BLaER1 treated with 17β-estradiol and CSF1 and Interleukin-3, amounts not matched to agents 10 nM and 100 nM (cell line): ENCODE results near the gene THEMIS.

Experiments used
- H3K27ac ChIP-seq, 11 experiments: shearing (Covaris generic); formaldehyde crosslinking; 2 replicates each; pipeline ENCODE4 v1.8.1; 2022
- H3K27me3 ChIP-seq, 11 experiments: shearing (Covaris generic); formaldehyde crosslinking; 2 replicates each; pipeline ENCODE4 v1.8.1; 2022
- H3K36me3 ChIP-seq, 11 experiments: shearing (Covaris generic); formaldehyde crosslinking; 2 replicates each; pipeline ENCODE4 v1.8.1; 2022
- H3K4me1 ChIP-seq, 10 experiments: shearing (Covaris generic); formaldehyde crosslinking; 2 replicates each; pipeline ENCODE4 v1.8.1; 2022
- H3K4me2 ChIP-seq, 11 experiments: shearing (Covaris generic); formaldehyde crosslinking; 2 replicates each; pipeline ENCODE4 v1.8.1; 2022
- H3K4me3 ChIP-seq, 10 experiments: shearing (Covaris generic); formaldehyde crosslinking; 2 replicates each; pipeline ENCODE4 v1.8.1; 2022
- H3K9ac ChIP-seq, 11 experiments: shearing (Covaris generic); formaldehyde crosslinking; 2 replicates each; pipeline ENCODE4 v1.8.1; 2022
- H3K9me3 ChIP-seq, 11 experiments: shearing (Covaris generic); formaldehyde crosslinking; replicated peaks in 1 of 11; 2 replicates each; pipeline ENCODE4 v1.8.1; 2022
- H4K20me1 ChIP-seq, 11 experiments: shearing (Covaris generic); formaldehyde crosslinking; 2 replicates each; pipeline ENCODE4 v1.8.1; 2022
- Cebpa-rat ChIP-seq, 11 experiments: shearing (Covaris generic); IDR thresholded peaks; 2 replicates each; pipeline ENCODE4 v1.8.1; 2022

The THEMIS gene

DNA sequence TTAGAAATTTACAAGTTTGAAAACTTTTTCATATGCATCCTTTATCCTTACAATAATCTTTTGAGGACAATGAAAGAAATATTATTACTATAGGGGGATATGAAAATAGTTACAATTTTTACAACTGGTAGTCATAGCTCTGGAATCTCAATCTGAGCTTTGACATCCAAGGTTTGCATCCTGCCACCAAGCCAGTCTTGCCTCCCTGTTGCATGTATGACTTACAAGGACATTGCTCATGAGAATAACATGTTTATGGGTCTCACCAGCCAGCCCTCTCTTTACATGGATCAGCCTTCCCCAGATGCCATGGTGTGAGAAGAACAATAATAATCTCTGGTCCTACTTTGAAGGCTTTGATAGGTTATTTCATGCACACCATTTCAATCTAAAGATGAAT is 67.5 kb downstream of the THEMIS start:
- H3K4me2 ChIP-seq = no peak overlapping the region
- TF ChIP-seq Cebpa-rat (IDR thresholded peaks at IDR 0.05) = no peak
- no peak overlapping the region for H3K9ac ChIP-seq
- H3K4me1 ChIP-seq = no peaks in the 10 kb centered on the region
- no peaks in the 10 kb centered on the region for H4K20me1 ChIP-seq
- H3K4me3 ChIP-seq = no peak overlapping the region
- no peaks in the 10 kb centered on the region for H3K9me3 ChIP-seq
- H3K27ac ChIP-seq = no peak overlapping the region
- no peaks in the 10 kb centered on the region for H3K27me3 ChIP-seq
- H3K36me3 ChIP-seq = no peaks in the 10 kb centered on the region

DNA sequence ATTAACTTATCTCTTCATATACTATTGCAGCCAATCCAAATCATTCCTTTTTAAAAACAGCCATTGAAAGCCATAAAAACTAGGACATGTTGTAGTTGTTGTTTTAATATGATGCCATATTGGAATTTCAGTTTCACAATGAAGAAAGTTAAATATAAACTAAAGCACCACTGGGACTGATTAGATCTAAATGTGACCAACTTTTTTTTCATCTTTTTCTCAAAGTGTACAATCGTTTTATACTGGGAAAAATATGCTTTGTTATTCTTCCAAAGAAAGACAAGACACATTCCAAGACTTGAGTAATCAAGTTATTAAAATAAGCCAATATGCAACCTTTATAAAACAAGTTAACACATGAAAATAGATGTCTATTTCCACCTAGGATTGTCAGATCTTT is 68.5 kb downstream of the THEMIS start:
- no peaks in the 10 kb centered on the region for H3K4me1 ChIP-seq
- TF ChIP-seq Cebpa-rat (IDR thresholded peaks at IDR 0.05) = no peak
- H3K4me3 ChIP-seq = no peak overlapping the region
- no peak overlapping the region for H3K4me2 ChIP-seq
- no peaks in the 10 kb centered on the region for H3K9me3 ChIP-seq
- H4K20me1 ChIP-seq = no peaks in the 10 kb centered on the region
- H3K9ac ChIP-seq = no peak overlapping the region
- no peaks in the 10 kb centered on the region for H3K27me3 ChIP-seq
- no peaks in the 10 kb centered on the region for H3K36me3 ChIP-seq
- no peak overlapping the region for H3K27ac ChIP-seq

DNA sequence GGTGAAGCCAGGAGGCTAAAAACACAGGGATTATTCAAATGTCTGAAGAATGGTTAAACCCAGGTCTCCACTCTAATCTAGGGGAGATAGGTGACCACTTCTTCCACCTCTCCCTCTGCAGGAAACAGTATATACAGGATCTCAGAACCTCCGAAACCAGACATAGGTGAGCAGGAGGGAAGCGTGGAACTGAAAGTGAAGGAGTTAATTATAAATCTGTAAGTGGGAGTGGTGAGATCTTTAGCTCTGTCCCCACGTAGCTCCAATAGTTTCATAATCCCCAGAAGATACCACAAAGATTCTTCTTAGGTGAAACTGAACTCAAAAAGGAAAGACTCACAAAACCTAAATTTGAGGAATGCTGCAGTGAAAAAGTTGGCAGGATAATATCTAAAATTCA is 76.8 kb downstream of the THEMIS start:
- Histone ChIP-seq H3K9me3 (no peaks in the 10 kb centered on the region), H3K9ac (no peak overlapping the region), H3K4me2 (no peak overlapping the region), H4K20me1 (no peaks in the 10 kb centered on the region), H3K4me1 (no peaks in the 10 kb centered on the region), H3K36me3 (no peaks in the 10 kb centered on the region), H3K27ac (no peak overlapping the region), H3K4me3 (no peak overlapping the region), H3K27me3 (no peaks in the 10 kb centered on the region)
- no peak for TF ChIP-seq Cebpa-rat (IDR thresholded peaks at IDR 0.05)

DNA sequence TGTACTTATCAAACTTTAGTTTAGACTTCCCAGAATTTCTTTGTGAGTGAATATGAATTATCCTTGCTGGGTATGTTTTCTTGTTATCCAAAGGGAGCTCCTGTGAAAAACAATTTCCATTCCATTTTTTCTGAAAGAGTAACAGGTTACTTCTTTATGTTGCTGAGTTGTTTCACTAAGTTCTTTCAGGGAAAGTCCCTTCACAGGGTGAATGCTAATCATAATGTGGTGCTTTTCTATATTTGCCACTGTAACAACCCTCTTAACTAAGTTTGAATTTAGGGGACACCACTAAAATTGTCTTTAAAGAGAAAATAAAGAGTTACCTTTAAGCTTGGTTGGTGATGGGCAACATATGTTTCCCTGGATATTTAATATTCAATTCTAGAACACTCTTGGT is 79.4 kb downstream of the THEMIS start:
- H3K9me3 ChIP-seq = no peaks in the 10 kb centered on the region
- no peaks in the 10 kb centered on the region for H3K36me3 ChIP-seq
- H3K27me3 ChIP-seq = no peaks in the 10 kb centered on the region
- H3K9ac ChIP-seq = no peak overlapping the region
- H3K4me3 ChIP-seq = no peak overlapping the region
- H3K27ac ChIP-seq = no peak overlapping the region
- no peak for TF ChIP-seq Cebpa-rat (IDR thresholded peaks at IDR 0.05)
- no peaks in the 10 kb centered on the region for H4K20me1 ChIP-seq
- H3K4me1 ChIP-seq = no peaks in the 10 kb centered on the region
- H3K4me2 ChIP-seq = no peak overlapping the region

DNA sequence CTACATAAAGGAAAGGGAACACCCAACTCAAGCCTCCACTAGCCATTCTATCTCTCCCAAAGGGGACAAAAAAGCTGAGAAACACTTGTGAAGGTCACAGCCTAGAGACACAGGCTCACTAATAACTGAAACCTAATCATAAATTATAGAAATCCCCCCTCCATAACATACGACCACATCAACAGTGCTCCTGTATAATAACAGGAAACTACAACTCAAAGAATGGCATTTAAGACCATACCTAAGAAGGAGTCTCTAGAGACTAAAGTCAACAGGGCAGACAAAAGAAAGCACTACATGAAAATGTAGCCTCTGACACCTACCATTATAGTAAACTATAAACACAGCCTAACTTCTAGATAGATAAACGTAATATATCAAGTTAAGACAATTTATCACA is 82.7 kb downstream of the THEMIS start:
- no peaks in the 10 kb centered on the region for H4K20me1 ChIP-seq
- TF ChIP-seq Cebpa-rat (IDR thresholded peaks at IDR 0.05) = no peak
- no peak overlapping the region for H3K9ac ChIP-seq
- no peaks in the 10 kb centered on the region for H3K27me3 ChIP-seq
- no peak overlapping the region for H3K27ac ChIP-seq
- no peak overlapping the region for H3K4me3 ChIP-seq
- no peaks in the 10 kb centered on the region for H3K9me3 ChIP-seq
- no peaks in the 10 kb centered on the region for H3K36me3 ChIP-seq
- no peak overlapping the region for H3K4me2 ChIP-seq
- H3K4me1 ChIP-seq = no peaks in the 10 kb centered on the region

DNA sequence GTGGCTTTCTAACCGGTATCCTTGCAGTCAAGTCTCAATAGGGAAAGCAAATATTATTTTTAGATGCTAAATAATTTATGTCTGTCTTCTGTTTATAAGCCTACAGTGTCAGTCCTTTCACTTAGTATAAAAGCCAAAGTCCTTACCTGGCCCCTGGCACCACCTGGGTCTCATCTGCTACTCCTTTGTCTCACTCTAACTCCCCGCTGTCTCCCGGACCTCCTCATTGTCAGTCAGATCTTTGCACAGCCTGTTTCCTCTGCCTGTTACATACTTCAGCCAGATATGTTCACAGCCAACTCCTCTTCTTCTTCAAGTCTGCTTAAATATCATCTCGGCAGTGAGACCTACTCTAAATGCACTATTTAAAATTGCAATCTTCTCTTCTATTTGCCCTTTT is 84.2 kb downstream of the THEMIS start:
- no peak for TF ChIP-seq Cebpa-rat (IDR thresholded peaks at IDR 0.05)
- Histone ChIP-seq H3K36me3 (no peaks in the 10 kb centered on the region), H4K20me1 (no peaks in the 10 kb centered on the region), H3K4me2 (no peak overlapping the region), H3K27ac (no peak overlapping the region), H3K4me1 (no peaks in the 10 kb centered on the region), H3K9ac (no peak overlapping the region), H3K4me3 (no peak overlapping the region), H3K9me3 (no peaks in the 10 kb centered on the region), H3K27me3 (no peaks in the 10 kb centered on the region)

DNA sequence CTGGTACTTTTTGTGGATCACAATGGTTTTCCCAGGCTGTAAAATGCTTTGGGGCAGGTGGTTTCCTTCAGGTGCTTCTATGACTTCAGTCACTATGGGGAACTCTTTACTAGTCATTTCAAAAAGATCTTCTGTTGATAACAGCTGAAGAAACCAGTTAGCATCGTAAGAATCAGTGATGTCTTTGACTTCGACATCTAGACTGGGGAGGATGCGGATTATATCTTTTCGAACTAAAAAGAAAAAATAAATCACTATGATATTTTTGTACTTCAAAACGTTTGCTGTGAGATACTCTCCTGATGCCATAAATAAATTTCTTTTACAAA is 87.2 kb downstream of the THEMIS start:
- no peak for TF ChIP-seq Cebpa-rat (IDR thresholded peaks at IDR 0.05)

DNA sequence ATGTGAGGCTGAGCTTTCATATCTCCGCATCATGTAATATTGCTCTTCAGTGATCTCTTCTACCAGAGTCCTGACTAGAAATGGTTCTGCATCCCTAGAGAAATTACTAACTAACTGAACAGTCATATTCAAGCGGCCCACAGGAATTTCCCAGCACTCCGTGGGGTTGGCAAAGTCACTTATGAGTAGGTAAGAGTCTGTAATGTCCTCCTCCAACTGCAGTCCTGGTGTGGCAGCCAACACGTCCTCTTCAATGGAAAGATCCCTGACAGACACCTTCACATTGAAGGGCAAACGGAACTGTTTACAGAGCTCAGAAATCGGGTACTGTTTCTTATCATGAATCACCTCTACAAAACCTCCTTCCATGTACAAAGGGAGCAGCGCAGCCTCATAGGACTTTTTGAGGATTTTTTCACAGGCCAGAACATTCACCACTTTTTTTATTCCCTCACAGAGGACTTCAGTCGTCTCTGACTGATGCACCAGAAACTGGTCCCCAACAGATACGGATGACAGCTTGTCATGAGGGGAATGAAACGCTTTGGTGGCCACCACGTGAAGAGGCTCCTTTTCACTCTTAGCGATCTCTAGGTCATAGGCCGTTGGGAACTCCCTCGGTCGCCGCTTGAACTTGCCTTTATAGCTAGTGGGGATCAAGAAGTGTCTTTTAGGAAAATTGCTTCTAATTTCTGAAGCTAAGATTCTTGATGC is 87.7 kb downstream of the THEMIS start:
- Histone ChIP-seq H3K9ac (no peak overlapping the region), H3K27ac (no peak overlapping the region), H3K9me3 (no peaks in the 10 kb centered on the region), H3K4me2 (no peak overlapping the region), H3K4me3 (no peak overlapping the region), H3K36me3 (no peaks in the 10 kb centered on the region), H3K27me3 (no peaks in the 10 kb centered on the region), H3K4me1 (no peaks in the 10 kb centered on the region), H4K20me1 (no peaks in the 10 kb centered on the region)
- no peak for TF ChIP-seq Cebpa-rat (IDR thresholded peaks at IDR 0.05)

More for the DNA sequence above, 87.2 kb downstream of the THEMIS start:
- Histone ChIP-seq H3K9me3 (no peaks in the 10 kb centered on the region), H3K9ac (no peak overlapping the region), H4K20me1 (no peaks in the 10 kb centered on the region), H3K27me3 (no peaks in the 10 kb centered on the region), H3K36me3 (no peaks in the 10 kb centered on the region), H3K4me1 (no peaks in the 10 kb centered on the region), H3K4me3 (no peak overlapping the region), H3K27ac (no peak overlapping the region), H3K4me2 (no peak overlapping the region)

DNA sequence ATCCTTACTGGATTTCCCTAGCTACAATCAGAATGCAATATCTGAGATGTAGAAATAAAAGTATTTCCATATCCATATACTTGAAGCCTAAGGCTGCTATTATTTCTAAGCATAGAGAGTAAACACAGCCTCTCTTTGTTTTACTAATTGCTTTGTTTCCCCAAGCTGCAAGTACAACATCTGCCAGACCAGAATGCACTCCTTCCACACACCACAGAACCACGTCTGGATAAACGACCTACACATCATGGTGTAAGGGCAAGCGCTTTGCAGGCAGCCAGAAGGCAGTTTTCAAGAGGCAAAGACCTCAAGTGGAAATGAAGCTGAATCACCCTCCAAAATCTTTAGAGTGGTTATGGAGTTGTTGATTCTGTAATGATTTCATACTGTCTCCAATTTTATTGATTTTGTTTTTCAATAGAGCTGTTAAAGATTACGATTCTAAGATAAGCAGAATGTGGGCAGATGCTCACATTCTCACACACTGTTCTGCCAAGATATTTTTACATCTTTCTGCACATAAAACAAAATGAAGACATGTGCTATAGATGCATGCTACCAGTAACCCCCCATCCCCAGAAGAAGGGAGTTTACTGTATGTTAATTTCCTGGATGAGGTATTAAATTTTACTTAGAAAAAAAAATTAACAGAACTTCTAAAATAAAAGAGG is 88.8 kb downstream of the THEMIS start:
- Histone ChIP-seq H3K27ac (no peak overlapping the region), H3K4me3 (no peak overlapping the region), H3K4me1 (no peaks in the 10 kb centered on the region), H3K9ac (no peak overlapping the region), H3K9me3 (no peaks in the 10 kb centered on the region), H3K4me2 (no peak overlapping the region), H4K20me1 (no peaks in the 10 kb centered on the region), H3K27me3 (no peaks in the 10 kb centered on the region), H3K36me3 (no peaks in the 10 kb centered on the region)
- TF ChIP-seq Cebpa-rat (IDR thresholded peaks at IDR 0.05) = no peak

DNA sequence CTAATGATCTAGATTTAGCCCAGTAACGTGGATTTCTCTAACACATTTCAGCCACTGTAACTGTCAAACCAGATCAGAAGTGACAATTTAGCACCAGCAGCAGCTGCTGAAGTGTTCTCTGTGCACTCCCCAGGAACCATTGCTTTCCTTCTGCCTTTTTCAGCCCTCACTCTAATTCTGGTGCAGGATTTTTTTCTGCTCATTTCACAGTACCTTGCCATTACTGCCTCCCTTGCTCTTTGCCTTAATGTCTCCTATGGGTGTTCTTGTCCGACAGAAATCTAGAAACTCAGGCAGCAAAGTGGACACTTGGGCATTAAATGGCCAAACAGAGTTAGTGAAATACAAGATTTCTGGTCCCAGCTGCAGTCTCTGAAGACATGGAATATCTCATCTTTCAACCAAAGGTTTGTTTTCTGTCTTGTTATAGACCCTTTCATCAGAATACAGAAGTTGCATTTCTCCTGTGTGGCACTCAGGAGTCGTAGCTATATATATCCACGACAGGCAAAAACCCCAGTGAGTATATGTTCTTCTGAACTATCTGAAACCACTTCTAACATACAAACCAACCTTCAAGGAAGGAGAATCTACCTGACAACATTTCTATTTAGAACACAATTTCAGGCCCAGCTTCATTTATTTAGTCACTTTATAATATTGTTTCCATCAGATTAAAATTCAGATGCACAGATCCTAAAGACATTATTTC is 92.9 kb downstream of the THEMIS start:
- no peak overlapping the region for H3K4me3 ChIP-seq
- H4K20me1 ChIP-seq = no peaks in the 10 kb centered on the region
- no peaks in the 10 kb centered on the region for H3K4me1 ChIP-seq
- H3K4me2 ChIP-seq = no peak overlapping the region
- H3K9ac ChIP-seq = no peak overlapping the region
- H3K27me3 ChIP-seq = no peaks in the 10 kb centered on the region
- H3K9me3 ChIP-seq = no peaks in the 10 kb centered on the region
- H3K36me3 ChIP-seq = no peaks in the 10 kb centered on the region
- H3K27ac ChIP-seq = no peak overlapping the region
- TF ChIP-seq Cebpa-rat (IDR thresholded peaks at IDR 0.05) = no peak
